ENCODE measurements around the gene C7orf33.

DNA sequence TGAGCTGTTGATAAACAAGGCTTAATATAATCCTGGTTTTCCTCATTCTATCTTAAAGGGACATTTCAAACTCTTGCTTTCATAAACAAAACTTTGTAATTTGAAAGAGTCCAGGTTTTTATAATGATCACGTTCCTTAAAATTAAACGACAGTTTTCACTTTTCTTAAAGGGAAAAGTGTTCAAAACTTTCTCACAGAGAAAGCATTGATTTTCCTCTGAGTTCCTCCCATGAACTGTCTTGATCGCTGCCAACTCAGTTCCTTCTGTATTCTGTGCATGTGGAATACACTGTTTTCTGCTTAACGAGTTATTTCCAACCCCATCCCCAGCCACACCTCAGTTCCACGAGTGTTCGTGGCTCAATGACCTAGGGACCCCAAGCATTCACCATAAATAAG is 2.4 kb upstream of the C7orf33 start:
- TF ChIP-seq EZH2 (IDR thresholded peaks at IDR 0.05; ENCODE audit: borderline replicate concordance, low read length): no peak
- no peak for TF ChIP-seq CTCF (IDR thresholded peaks at IDR 0.05; ENCODE audit: low read length)
